ENCODE measurements around the gene CIROP.
"Not testable (repeated sequence)": the region's sequence is repeated elsewhere in the genome, so short reads cannot be mapped to it uniquely, and the experiment has no call there.

CIROP gene

DNA sequence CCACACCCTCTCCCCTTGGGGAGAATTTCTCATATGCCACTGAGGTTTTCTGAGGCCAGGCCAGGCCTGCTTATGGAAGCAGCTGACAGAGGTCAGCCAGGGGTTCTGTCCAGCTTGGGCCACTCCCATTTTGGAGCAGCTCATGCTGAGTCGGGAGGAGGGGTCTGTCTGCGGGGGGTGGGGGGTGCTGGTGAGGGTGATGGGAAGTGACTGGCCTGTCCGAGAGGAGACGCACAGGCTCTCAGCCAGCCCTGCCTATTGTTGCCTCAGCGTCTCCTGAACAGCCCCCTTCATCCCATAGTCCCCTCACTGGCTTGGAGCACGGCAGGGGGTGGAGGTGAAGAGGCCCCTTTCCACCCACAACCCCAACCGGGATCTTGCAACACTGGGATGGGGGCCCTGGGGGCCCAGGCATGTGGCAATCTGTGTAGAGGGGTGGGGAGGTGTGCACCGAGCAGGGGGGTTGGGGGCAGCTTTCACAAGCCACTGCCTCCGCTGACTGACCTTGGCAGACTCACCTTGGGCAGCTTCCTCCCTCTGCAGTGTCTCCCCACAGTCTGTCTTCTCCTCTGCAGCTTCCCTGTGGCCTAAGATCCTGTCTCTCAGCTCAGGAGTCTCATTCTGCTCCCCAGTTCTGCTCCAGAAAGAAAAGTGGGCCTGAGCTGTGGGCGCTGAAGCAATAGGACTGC, 8.8 kb upstream of the CIROP start:
- peak in 1 of 2 donors; percentile 12 for DNase-seq

- DNase-seq: peak; percentile 57 to 71
Measured at GRCh38 chr14:23112359-23113178, 7.8 kb upstream of the CIROP start.

GRCh38 chr14:23110579-23111365, 6.0 kb upstream of the CIROP start:
- no peak for DNase-seq

DNA sequence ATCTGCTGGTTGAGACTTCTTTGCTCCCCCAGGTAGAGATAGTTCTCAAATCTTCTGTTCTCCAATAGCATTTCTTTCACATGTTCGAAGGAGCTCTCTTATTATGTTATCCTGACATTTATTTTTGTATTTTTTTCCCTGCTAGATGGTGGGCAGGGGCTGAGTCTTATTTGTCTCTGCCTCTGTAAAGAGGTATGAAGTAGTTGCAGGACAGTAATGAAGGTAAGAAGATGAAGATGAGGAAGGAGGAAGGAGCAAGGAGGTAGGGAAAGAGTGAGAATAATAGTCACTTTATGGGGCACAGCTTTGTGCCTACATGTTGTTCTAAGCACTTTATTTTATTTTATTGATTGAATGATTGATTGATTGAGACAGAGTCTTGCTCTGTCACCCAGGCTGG, 5.0 kb upstream of the CIROP start:
- DNase-seq: no peak

DNA sequence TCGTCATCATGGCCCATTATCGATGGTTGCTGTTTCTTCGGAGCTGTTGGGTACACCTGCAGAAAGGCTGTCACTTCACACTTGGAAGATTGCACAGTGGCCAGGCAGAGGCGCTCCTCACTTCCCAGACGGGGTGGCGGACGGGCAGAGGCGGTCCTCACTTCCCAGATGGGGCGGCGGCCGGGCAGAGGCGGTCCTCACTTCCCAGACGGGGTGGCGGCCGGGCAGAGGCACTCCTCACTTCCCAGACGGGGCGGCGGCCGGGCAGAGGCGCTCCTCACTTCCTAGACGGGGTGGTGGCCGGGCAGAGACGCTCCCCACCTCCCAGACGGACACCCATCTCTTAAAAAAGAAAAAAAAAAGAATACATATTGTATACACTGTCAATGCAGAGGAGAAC, 3.4 kb upstream of the CIROP start:
- DNase-seq: not testable (repeated sequence)

- DNase-seq: not testable (repeated sequence)
Measured at GRCh38 chr14:23107620-23108019, 2.8 kb upstream of the CIROP start.

- no peak for DNase-seq
Measured at GRCh38 chr14:23106747-23107045, 1.9 kb upstream of the CIROP start.

DNA sequence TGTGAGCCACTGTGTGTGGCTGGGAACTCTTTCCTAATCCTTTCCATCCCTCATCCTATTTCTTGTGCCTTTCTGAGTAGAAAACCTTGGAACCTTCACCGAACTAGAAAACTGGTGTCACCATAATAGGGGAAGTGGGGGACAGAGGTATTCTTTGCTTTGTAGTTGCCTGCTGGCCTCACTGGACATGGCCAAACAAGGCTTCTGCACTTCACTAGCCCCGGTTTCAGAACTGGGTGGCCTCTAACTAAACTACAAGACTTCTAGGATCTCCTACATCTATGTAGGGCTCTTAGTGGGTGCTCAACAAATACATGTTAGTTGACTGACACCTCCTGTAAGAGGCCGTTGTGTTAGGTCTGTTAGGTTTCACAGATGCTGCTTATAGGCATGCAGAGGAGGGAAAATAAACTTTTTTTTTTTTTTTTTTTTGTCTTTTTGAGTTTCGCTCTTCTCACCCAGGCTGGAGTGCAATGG, 597 bp upstream of the CIROP start:
- DNase-seq: no peak

DNA sequence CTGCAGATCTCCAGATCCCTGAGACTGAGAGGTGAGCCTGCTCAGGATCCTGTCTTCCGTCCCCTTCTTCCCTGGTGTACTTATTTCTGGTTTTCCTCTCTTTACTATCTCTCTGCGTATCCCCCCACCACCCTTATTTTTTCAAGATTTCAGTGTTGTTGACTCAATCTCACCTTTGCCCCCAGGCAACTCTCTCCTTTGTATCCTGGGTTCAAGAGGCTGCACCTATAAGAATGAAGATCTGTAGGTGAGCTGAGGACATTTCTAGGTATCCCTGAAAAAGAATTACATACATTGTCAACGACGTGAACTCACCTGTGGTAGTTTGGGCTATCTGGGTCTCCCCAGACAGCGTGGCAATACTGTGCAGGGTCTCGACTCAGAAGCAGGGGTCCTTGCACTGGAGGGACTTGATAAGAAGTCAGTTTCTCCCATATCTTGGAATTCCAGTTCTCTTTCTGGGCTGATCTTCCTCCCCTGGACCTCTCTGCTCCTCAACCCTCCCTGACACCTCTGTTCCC, 659 bp downstream of the CIROP start:
- DNase-seq: no peak

DNA sequence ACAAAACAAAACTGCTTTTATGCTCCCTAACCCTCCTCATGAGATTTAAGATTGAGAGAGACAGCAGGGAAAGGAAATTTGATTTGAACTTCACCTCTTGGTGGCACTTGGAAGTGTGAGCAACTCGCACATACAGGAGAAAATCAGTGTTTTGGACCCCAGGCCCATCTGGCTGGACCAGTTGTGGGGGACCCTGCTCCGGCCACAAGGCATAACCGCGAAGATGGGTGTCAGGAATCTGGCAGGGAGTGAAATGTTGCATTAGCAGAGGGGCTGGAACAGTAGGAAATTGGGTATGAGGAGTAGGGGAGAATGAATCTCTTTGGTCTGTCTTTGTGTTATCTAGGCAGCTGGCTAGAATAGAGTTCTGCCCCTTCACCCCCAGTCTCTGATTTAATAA, 1.2 kb downstream of the CIROP start:
- DNase-seq: no peak

DNA sequence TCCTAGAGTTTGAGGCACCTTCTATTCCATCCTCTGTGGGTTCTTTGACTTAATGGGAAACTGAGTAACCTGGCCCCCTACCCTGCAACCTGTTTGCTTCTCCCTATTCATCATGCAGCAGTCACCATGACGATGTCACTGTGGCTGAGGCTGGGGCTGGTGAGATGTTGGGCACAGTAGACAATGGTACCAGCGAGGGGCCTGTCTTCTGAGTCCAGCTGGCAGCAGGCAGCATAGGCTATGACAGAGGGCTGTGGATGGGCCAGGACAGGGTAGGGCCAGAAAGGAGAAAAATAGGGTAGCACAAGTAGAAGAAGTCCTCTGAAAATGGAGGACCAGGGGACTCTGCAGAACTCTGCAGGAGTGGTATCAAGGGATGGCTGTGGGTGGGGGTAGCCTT, 2.0 kb downstream of the CIROP start:
- DNase-seq: no peak

GRCh38 chr14:23101986-23102625, 2.7 kb downstream of the CIROP start:
- DNase-seq: no peak

DNA sequence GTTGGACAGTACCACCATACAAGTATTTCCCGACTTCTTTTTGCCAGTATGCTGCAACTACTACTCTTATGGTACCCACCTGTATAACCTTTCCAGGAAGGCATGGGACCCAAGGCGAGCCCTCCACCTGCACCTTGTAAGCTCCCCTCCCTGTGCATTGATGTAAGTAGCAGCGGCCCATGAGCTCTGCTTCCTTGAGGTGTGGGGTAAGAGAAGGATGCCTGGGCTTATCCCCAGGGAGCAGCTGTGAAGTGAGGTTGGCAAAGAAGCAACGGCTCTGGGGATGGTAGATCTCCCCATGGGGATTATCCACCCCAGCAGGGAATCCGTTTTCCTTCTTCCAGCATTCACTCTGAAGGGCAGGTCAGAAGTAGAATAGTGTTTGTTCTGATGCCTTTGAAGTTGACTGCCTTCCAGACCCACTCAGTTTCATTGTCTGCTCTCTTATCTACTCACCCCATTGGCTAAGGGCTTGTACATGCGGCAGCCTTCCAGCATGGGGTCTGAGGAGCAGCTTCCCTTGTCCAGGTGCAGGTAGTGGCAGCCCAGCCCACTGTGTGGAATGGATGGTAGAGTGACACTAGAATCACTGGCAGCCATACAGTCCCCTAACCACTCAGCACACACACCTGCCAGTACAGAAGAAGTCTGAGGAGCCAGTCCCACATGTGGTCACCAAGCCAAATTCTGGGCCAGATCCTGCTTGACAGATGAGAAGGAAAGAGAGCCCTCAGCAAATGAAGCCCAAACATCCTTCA, 3.4 kb downstream of the CIROP start:
- DNase-seq: no peak

DNA sequence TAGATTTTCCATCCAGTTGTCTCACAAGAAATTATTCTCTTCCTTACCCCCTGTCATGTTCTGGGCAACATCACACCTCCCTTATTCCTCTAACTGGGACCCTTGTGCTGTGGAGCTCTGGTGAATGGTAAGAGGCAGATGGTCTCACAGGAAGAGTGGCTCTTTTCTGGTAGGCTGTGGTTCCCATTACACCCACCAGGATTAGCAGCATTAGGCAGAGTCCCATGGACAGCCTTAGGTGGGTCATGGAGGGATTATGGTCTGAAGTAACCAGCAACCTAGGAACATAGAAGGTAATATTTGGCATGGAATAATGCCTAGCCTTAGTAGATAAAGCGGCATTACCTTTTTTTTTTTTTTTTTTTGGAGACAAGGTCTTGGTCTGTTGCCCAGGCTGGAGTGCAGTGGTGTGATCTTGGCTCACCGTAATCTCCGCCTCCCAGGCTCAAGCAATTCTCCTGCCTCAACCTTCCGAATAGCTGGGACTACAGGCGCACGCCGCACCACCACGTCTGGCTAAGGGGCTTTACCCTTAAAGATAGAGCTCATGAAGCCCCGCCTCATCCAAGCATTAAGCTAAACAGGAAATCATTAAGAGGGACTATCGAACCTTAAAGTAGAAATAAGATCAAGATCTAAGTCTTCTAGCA, 5.5 kb downstream of the CIROP start:
- no peak for DNase-seq

GRCh38 chr14:23097786-23098185, 7.0 kb downstream of the CIROP start:
- DNase-seq: no peak

DNA sequence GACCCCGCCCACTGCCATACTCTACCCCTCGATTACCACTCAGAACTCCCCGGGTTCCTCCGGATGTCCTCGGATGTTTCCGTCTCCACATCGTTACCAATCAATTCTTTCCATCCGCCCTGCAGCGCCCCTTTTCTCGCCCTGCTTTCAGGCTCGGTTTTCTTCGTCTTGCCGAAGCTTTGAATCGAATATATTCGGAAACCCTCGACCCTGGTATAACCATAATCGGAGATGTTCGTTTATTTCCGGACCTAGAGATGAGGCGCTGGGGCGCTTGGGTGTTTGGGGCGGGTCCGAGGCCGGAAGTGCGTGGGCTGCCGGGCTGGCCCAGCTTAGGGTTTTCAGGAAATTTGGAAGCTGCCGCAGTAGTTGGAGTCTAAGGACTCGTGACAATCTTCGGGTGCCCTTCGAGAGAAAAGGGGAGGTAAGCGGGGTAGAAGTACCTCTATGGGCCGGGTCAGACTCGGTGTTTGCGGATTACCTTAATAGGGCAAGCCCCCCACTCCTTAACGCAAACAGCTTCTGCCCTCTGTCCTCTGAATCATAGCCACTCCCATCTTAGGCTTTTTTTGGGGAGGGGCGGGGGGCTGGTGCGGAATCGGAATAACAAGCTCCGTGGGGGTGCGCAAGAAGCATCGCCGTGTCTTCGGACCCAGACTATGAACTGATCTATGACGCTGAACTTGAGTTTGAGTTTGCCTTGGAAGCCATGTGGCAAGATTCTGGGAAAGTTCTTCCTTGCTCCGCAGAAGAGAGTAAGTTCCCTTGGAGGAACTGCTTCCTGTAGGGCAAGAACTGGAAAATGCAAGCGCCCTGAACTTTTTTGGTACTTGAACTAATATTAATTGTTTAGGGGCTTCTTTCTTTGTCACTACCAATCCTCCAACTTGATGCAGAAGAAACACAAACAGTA, 9.3 kb downstream of the CIROP start, which contains the start of gene C14orf119:
Gene C14orf119 (plus strand): TSS at position 310 of the 913 bp plus-strand sequence. CDS start 2,154 bp downstream, outside the sequence.
- DNase-seq: peak; percentile 100

- DNase-seq: peak; percentile 75 to 81
Measured at GRCh38 chr14:23094666-23095195, 10.1 kb downstream of the CIROP start, which contains the start of gene ACIN1. Gene ACIN1 (minus strand): TSS chr14:23095136. CDS start chr14:23095112, 24 bp downstream.

DNA sequence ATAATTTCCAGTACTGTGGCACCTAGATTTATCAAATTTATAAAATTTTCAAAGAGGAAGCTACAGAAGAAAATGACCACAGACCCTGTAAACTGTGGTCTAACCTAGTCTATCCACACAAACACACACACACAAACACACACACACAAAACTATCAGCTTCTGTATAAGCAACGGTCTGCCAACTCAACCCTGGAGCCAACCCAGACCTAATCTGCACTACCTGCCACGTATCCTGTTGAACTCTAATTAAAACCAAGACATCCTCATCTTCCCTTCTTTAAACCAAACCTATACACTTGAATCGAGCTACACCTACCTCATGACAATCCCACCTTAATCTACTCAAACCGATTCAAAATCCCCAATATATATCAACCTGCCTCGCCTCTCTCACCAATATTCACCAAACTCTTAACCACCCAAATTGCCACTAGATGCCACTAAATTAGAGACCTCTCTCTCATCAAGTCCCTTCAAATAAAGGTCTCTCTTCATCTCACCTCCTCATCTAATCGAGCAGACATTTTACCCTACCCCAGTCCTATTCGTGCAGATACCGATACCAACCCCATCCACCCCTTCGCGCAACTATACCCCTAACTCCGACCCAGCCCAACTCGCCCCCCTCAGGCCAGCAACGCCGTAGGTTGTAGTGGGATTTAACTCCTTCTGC, 10.7 kb downstream of the CIROP start:
- DNase-seq: no peak

DNA sequence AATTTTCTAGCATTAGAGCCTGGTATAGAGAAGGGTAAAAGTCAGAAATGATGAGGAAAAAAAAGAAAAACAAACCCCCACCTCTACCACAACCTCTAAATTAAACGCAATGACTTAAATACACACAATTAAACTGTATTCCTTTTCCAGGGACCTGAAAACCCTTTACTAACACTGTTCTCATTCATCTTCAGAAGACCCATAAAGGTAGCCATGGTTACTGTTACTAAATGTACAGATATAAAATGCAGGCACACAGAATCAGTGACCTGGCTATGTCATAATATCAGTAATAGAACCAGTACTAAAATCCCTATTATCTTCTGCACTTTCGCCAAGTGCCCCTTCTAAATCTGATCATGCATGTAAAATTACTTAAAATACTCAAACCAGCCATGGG, 11.3 kb downstream of the CIROP start:
- DNase-seq: no peak

All from inflammatory macrophage (primary cell).